Hematopoietic multipotent progenitor cell treated with erythropoietin and hydrocortisone succinate and interleukin-3 and kit ligand, for 4 days (in vitro differentiated cells): Measurements from ENCODE around the gene RBM8A.

ENCODE experiments used
- DNase-seq: peaks from one replicate; pipeline ENCODE4 v3.0.0-alpha.2; 2015

The RBM8A gene

GRCh38 chr1:145871994-145872924, 55.0 kb downstream of the RBM8A start:
- peak; percentile 76 for DNase-seq
